HepG2 (cell line): ENCODE data around the gene SLC8B1. TPM values are rescaled to one million over a fixed set of nuclear protein-coding genes. Genes with fewer than 3 reads are reported as not detected.
A peak's percentile ranks its signal among the peaks of the same experiment; 100 is the strongest.

Experiments used
- ATAC-seq: fragments of 200-7000 bp; cut with Tn5 transposase; 3 replicates; pipeline ENCODE4 v1.9.1; 2020; ENCODE audit warnings: mild to moderate bottlenecking, moderate library complexity
- BruUV-seq: library from RNA; stranded (reverse); fragments of 400-500 nt; replicated peaks from 2 replicates; lab custom pipeline; 2021; lab: Mats Ljungman, UMichigan
- CTCF ChIA-PET: fragments of 300-600 bp; formaldehyde crosslinking; extraction: SDS; loops from one replicate; lab custom pipeline; 2021; ENCODE audit warnings: low total read pairs, inconsistent platforms, low intra/inter-chr PET ratio; lab: Yijun Ruan, JAX
- POLR2A ChIA-PET: fragments of 350-600 bp; sonication (Branson Sonifier 250); formaldehyde crosslinking; loops from one replicate; lab custom pipeline; 2020; ENCODE audit warnings: antibody characterized with exemption, inconsistent platforms; lab: Yijun Ruan, JAX
- DNase-seq: peaks from one replicate; pipeline ENCODE4 v3.0.0-alpha.2; 2015; ENCODE audit warnings: low spot score
- FAIRE-seq: peaks from 3 replicates; lab custom pipeline; 2011; peaks lifted over from hg19 to GRCh38; lab: Jason Lieb, UNC
- H2AFZ ChIP-seq: one replicate; pipeline ENCODE4 v1.6.1; 2011; ENCODE audit warnings: low read length, inconsistent platforms
- H3K27ac ChIP-seq: fragments of 300-600 bp; 3 replicates; pipeline ENCODE4 v1.8.0; 2011; ENCODE audit warnings: mixed run types, mild to moderate bottlenecking, mixed read lengths, low read length, inconsistent platforms; ENCODE audit not compliant: insufficient read depth; ENCODE audit errors: extremely low read length
- H3K27me3 ChIP-seq, 2 experiments: fragments of 200-600 bp in 1 of 2; 2 replicates in 1 of 2; 3 replicates in 1 of 2; pipeline versions ENCODE4 v1.6.0 to v1.8.0; 2011; ENCODE audit warnings: low read length in 2 of 2, mild to moderate bottlenecking in 2 of 2, moderate library complexity in 2 of 2, inconsistent platforms in 1 of 2; ENCODE audit not compliant: insufficient read depth in 2 of 2, control insufficient read depth in 1 of 2
- H3K36me3 ChIP-seq, 2 experiments: fragments of 200-600 bp in 1 of 2; replicated peaks in 1 of 2; 2 replicates in 1 of 2; 3 replicates in 1 of 2; pipeline versions ENCODE4 v1.5.1 to v1.8.0; 2011; ENCODE audit warnings: low read length in 2 of 2, inconsistent platforms in 1 of 2; ENCODE audit not compliant: insufficient read depth in 2 of 2, control insufficient read depth in 1 of 2
- H3K4me1 ChIP-seq: 2 replicates; pipeline ENCODE4 v1.5.1; 2012; ENCODE audit warnings: low read length, inconsistent platforms; ENCODE audit not compliant: insufficient read depth
- H3K4me2 ChIP-seq: 2 replicates; pipeline ENCODE4 v1.6.0; 2011; ENCODE audit warnings: low read depth, low read length, inconsistent platforms
- H3K4me3 ChIP-seq, 3 experiments: fragments of 200-600 bp in 1 of 3; sonication (generic), shearing (Covaris generic) in 1 of 3; replicated peaks in 1 of 3; 2 replicates each; pipeline ENCODE4 v1.5.1; 2011 to 2016; ENCODE audit warnings: low read length in 3 of 3, inconsistent platforms in 2 of 3, low read depth in 2 of 3, mild to moderate bottlenecking in 2 of 3, control low read depth in 1 of 3, mixed read lengths in 1 of 3; ENCODE audit not compliant: insufficient read depth in 1 of 3
- H3K79me2 ChIP-seq: one replicate; pipeline ENCODE4 v1.6.1; 2011; ENCODE audit warnings: low read length, inconsistent platforms; ENCODE audit not compliant: insufficient read depth
- H3K9ac ChIP-seq: 2 replicates; pipeline ENCODE4 v1.6.0; 2011; ENCODE audit warnings: mild to moderate bottlenecking, low read depth, low read length, inconsistent platforms; ENCODE audit not compliant: insufficient read depth
- H3K9me3 ChIP-seq: 2 replicates; pipeline ENCODE4 v1.5.1; 2012; ENCODE audit warnings: mild to moderate bottlenecking, low read length
- H4K20me1 ChIP-seq: 2 replicates; pipeline ENCODE4 v1.6.0; 2011; ENCODE audit warnings: inconsistent platforms, mild to moderate bottlenecking, low read length, moderate library complexity; ENCODE audit not compliant: insufficient read depth
- DMAP1 ChIP-seq: IDR thresholded peaks from 2 replicates; pipeline ENCODE4 v1.6.1; 2016
- HNRNPH1 ChIP-seq: fragments of 200-400 bp; formaldehyde crosslinking; optimal IDR thresholded peaks from 2 replicates; pipeline ENCODE3; 2017; ENCODE audit warnings: mild to moderate bottlenecking, low read depth, low read length
- IRF2 ChIP-seq: IDR thresholded peaks from 2 replicates; pipeline ENCODE4 v1.6.1; 2018; ENCODE audit warnings: missing genetic modification reagents, missing compliant biosample characterization
- JARID2 ChIP-seq: sonication (generic); formaldehyde crosslinking; IDR thresholded peaks from 2 replicates; pipeline ENCODE4 v1.8.1; 2023; ENCODE audit warnings: missing genetic modification reagents, inconsistent platforms; ENCODE audit not compliant: insufficient replicate concordance
- JUN ChIP-seq: sonication (generic); formaldehyde crosslinking; IDR thresholded peaks from 2 replicates; pipeline ENCODE4 v1.4.0; 2020; ENCODE audit warnings: mild to moderate bottlenecking, missing genetic modification reagents
- KDM5A ChIP-seq: fragments of 200-600 bp; sonication (generic); IDR thresholded peaks from 2 replicates; pipeline ENCODE4 v1.7.0; 2018; ENCODE audit warnings: antibody characterized with exemption, mild to moderate bottlenecking, low read length, borderline replicate concordance
- LCORL ChIP-seq, 2 experiments: fragments of 450-650 bp in 1 of 2; sonication (generic) in 1 of 2; formaldehyde crosslinking in 1 of 2; IDR thresholded peaks; 2 replicates each; pipeline versions ENCODE4 v1.5.0 to v1.6.1; 2017 to 2020; ENCODE audit warnings: antibody characterized with exemption in 1 of 2, missing genetic modification reagents in 1 of 2
- MAFK ChIP-seq, 2 experiments: IDR thresholded peaks in 1 of 2; conservative IDR thresholded peaks in 1 of 2; 2 replicates each; pipeline ENCODE4 v1.6.1; 2011; ENCODE audit warnings: improper control_type of control experiment in 2 of 2, low read length in 2 of 2
- MTA1 ChIP-seq: sonication (generic); formaldehyde crosslinking; IDR thresholded peaks from 2 replicates; pipeline ENCODE4 v1.4.0; 2020; ENCODE audit warnings: missing genetic modification reagents, mild to moderate bottlenecking, borderline replicate concordance
- RCOR2 ChIP-seq: IDR thresholded peaks from 2 replicates; pipeline ENCODE4 v1.6.1; 2016; ENCODE audit warnings: missing biosample characterization, missing genetic modification reagents
- WIZ ChIP-seq: sonication (generic); formaldehyde crosslinking; IDR thresholded peaks from 2 replicates; pipeline ENCODE4 v1.5.1; 2020; ENCODE audit warnings: mild to moderate bottlenecking, missing genetic modification reagents
- ZFY ChIP-seq: sonication (generic); formaldehyde crosslinking; IDR thresholded peaks from 2 replicates; pipeline ENCODE4 v1.4.0; 2020; ENCODE audit warnings: missing genetic modification reagents
- ZNF138 ChIP-seq: sonication (generic); formaldehyde crosslinking; IDR thresholded peaks from 2 replicates; pipeline ENCODE4 v1.5.0; 2020; ENCODE audit warnings: mild to moderate bottlenecking, low read depth, missing genetic modification reagents
- ZNF335 ChIP-seq: sonication (generic); formaldehyde crosslinking; IDR thresholded peaks from 2 replicates; pipeline ENCODE4 v1.4.0; 2020; ENCODE audit warnings: missing genetic modification reagents
- ZNF460 ChIP-seq: sonication (generic); formaldehyde crosslinking; IDR thresholded peaks from 2 replicates; pipeline ENCODE4 v1.5.1; 2020; ENCODE audit warnings: missing genetic modification reagents, mild to moderate bottlenecking, borderline replicate concordance
- ZNF607 ChIP-seq: sonication (generic); formaldehyde crosslinking; IDR thresholded peaks from 2 replicates; pipeline ENCODE4 v1.5.1; 2020; ENCODE audit warnings: missing genetic modification reagents, mild to moderate bottlenecking, borderline replicate concordance
- WGBS: methylation state at CpG from one replicate; pipeline ENCODE4 v1.1.6; 2017; ENCODE audit warnings: low lambda C conversion rate; 5-methylcytosine and 5-hydroxymethylcytosine counted together
- in situ Hi-C: cut with HindIII; loops from 2 replicates; pipeline ENCODE4 v1.10.0; 2017; ENCODE audit warnings: low pct_unique_long_range_greater_than_20kb; ENCODE audit not compliant: extremely low pct_ligation_motif_present
- intact Hi-C: fragments of 100-400 bp; cut with micrococcal nuclease; formaldehyde crosslinking; loops from one replicate; pipeline ENCODE4 v1.10.0; 2022; ENCODE audit not compliant: unreplicated experiment
- polyA plus RNA-seq, 8 experiments: library from polyadenylated mRNA; depleted of rRNA in 3 of 8; stranded (reverse) in 7 of 8; unstranded in 1 of 8; fragments of >200 nt; fragmentation: Illumina TruSeq in 4 of 8; extraction: Trizol in 4 of 8; gene quantifications; 2 replicates each; pipeline versions ENCODE4 v1.2.1 to v1.2.3, GENCODE V29; 2011 to 2016; ENCODE audit warnings: low read depth in 4 of 8, missing spikeins in 1 of 8, mixed read lengths in 1 of 8; ENCODE audit not compliant: insufficient read depth in 1 of 8
- total RNA-seq, 5 experiments: library from RNA; depleted of rRNA; stranded (reverse); fragments of >200 nt; fragmentation: Illumina TruSeq; extraction: Trizol; gene quantifications; 2 replicates each; pipeline ENCODE4 v1.2.3, GENCODE V29; 2016; ENCODE audit warnings: low read depth in 1 of 5
- TF ChIP-seq, protein P1 (sequence below): sonication (generic); formaldehyde crosslinking; IDR thresholded peaks from 2 replicates; pipeline ENCODE4 v1.5.1; 2020; ENCODE audit warnings: mild to moderate bottlenecking, missing genetic modification reagents, moderate library complexity
- TF ChIP-seq, protein P2 (sequence below): conservative IDR thresholded peaks from 2 replicates; pipeline ENCODE4 v1.6.1; 2018; ENCODE audit warnings: missing genetic modification reagents

SLC8B1 gene
- total and polyA plus RNA-seq, 2 of the 13 experiments (the other 11 are each of a cell fraction or from before 2014, with no cell fraction given): 6.8 to 8.0 TPM

- Histone ChIP-seq H3K27me3 (no peaks in the 10 kb centered on the region), H3K79me2 (no peaks in the 10 kb centered on the region), H4K20me1 (no peaks in the 10 kb centered on the region), H3K9me3 (no peaks in the 10 kb centered on the region), H3K36me3 (peaks cover 3 to 5% of the 10 kb centered on the region in 2 experiments; a peak in 3 of 5 replicates), H3K4me1 (peaks cover 34% of the 10 kb centered on the region), H3K27ac (no peak overlapping the region), H3K4me2 (no peak overlapping the region; the same call in 1 of the 2 replicates), H3K4me3 (0 out of 6 replicates have a peak overlapping the region, but pooled peaks of 1 of the 3 experiments have one; percentile 4), H2AFZ (no peak overlapping the region), H3K9ac (no peak overlapping the region; the same call in 1 of the 2 replicates)
- WGBS: 76% methylated on average over 4 of the region's 14 CpGs
- DNase-seq (peak; percentile 54), FAIRE-seq (no peak), ATAC-seq (peak; percentile 62)
- no TSS peak for BruUV-seq
- intact Hi-C loops (no loop called here), in situ Hi-C loops (no loop called here)
- POLR2A ChIA-PET: interaction anchor here (1.0 kb wide), 1 partner anchor 114 kb away, joined by 3 read pairs; the partner anchor contains the start of genes DDX54 and RITA1
- CTCF ChIA-PET: no interaction called here
- TF ChIP-seq ZNF138 (CRISPR knock-in tag): no peak
- no peak for TF ChIP-seq IRF2 (CRISPR knock-in tag)
- TF ChIP-seq ZFY (CRISPR knock-in tag): peak; percentile 19; the same call in 1 of the 2 replicates
- TF ChIP-seq HNRNPH1: no peak
- no peak for TF ChIP-seq ZNF460 (CRISPR knock-in tag)
- TF ChIP-seq KDM5A: no peak
- no peak for TF ChIP-seq LCORL (IDR thresholded peaks at IDR 0.05)
- peak; percentile 27; the same call in 1 of the 2 replicates for TF ChIP-seq LCORL (CRISPR knock-in tag; IDR thresholded peaks at IDR 0.05)
- TF ChIP-seq, protein P1, sequence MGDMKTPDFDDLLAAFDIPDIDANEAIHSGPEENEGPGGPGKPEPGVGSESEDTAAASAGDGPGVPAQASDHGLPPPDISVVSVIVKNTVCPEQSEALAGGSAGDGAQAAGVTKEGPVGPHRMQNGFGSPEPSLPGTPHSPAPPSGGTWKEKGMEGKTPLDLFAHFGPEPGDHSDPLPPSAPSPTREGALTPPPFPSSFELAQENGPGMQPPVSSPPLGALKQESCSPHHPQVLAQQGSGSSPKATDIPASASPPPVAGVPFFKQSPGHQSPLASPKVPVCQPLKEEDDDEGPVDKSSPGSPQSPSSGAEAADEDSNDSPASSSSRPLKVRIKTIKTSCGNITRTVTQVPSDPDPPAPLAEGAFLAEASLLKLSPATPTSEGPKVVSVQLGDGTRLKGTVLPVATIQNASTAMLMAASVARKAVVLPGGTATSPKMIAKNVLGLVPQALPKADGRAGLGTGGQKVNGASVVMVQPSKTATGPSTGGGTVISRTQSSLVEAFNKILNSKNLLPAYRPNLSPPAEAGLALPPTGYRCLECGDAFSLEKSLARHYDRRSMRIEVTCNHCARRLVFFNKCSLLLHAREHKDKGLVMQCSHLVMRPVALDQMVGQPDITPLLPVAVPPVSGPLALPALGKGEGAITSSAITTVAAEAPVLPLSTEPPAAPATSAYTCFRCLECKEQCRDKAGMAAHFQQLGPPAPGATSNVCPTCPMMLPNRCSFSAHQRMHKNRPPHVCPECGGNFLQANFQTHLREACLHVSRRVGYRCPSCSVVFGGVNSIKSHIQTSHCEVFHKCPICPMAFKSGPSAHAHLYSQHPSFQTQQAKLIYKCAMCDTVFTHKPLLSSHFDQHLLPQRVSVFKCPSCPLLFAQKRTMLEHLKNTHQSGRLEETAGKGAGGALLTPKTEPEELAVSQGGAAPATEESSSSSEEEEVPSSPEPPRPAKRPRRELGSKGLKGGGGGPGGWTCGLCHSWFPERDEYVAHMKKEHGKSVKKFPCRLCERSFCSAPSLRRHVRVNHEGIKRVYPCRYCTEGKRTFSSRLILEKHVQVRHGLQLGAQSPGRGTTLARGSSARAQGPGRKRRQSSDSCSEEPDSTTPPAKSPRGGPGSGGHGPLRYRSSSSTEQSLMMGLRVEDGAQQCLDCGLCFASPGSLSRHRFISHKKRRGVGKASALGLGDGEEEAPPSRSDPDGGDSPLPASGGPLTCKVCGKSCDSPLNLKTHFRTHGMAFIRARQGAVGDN (CRISPR knock-in tag): peak; percentile 68
- 0 out of 2 replicates have a peak, but pooled peaks have one; percentile 25 for TF ChIP-seq JUN (CRISPR knock-in tag)
- 0 out of 4 replicates have a peak, but pooled peaks of 1 of the 2 experiments have one; percentile 16 for TF ChIP-seq MAFK (conservative IDR thresholded peaks at IDR 0.05 in 1 of 2, IDR thresholded peaks at IDR 0.05 in 1 of 2; ENCODE audit: low read length in 2 of 2)
- TF ChIP-seq MTA1 (CRISPR knock-in tag): no peak
- TF ChIP-seq DMAP1 (CRISPR knock-in tag): no peak
- TF ChIP-seq, protein P2, sequence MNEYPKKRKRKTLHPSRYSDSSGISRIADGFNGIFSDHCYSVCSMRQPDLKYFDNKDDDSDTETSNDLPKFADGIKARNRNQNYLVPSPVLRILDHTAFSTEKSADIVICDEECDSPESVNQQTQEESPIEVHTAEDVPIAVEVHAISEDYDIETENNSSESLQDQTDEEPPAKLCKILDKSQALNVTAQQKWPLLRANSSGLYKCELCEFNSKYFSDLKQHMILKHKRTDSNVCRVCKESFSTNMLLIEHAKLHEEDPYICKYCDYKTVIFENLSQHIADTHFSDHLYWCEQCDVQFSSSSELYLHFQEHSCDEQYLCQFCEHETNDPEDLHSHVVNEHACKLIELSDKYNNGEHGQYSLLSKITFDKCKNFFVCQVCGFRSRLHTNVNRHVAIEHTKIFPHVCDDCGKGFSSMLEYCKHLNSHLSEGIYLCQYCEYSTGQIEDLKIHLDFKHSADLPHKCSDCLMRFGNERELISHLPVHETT: no peak
- no peak for TF ChIP-seq RCOR2 (CRISPR knock-in tag)
- no peak for TF ChIP-seq WIZ
- TF ChIP-seq JARID2 (CRISPR knock-in tag): no peak
- no peak for TF ChIP-seq ZNF607 (CRISPR knock-in tag)
- TF ChIP-seq ZNF335 (CRISPR knock-in tag): no peak
Measured at GRCh38 chr12:113299619-113300237, 35.2 kb downstream of the SLC8B1 start.
